GM13976 (cell line): Measurements from ENCODE around the gene TAP2.
A peak's percentile ranks its signal among the peaks of the same experiment; 100 is the strongest.

Experiments used
- DNase-seq: peaks from one replicate; pipeline ENCODE4 v3.0.0; 2012; ENCODE audit warnings: low spot score
- in situ Hi-C: fragments of 300-500 bp; cut with MboI; formaldehyde crosslinking; loops from one replicate; pipeline ENCODE4 v1.12.0; 2022; ENCODE audit warnings: low sequenced_read_pairs, mixed read lengths, inconsistent platforms; ENCODE audit not compliant: unreplicated experiment
- TF ChIP-seq, protein P1 (sequence below): IDR thresholded peaks from 2 replicates; pipeline ENCODE4 v1.5.1; 2012; ENCODE audit warnings: borderline replicate concordance, mild to moderate bottlenecking; ENCODE audit not compliant: insufficient read depth; ENCODE audit errors: extremely low read depth, missing control alignments, control extremely low read depth

Gene TAP2

DNA sequence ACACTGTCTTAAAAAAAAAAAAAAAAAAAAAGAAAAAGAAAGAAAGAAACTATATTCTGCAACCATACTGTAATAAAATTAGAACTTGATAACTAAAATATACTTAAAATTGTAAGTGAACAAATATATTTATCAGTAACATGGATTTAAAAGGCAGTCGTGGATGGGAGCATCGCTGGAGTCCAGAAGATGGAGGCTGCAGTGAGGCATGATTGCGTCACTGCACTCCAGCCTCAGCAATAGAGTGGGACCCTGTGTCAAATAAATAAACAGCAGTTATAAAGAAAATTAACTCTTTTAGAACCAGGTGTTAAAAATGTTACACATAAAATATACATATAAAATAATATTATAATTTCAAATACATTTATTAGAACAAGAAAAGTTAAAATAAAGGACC, 24.2 kb upstream of the TAP2 start:
- TF ChIP-seq, protein P1, sequence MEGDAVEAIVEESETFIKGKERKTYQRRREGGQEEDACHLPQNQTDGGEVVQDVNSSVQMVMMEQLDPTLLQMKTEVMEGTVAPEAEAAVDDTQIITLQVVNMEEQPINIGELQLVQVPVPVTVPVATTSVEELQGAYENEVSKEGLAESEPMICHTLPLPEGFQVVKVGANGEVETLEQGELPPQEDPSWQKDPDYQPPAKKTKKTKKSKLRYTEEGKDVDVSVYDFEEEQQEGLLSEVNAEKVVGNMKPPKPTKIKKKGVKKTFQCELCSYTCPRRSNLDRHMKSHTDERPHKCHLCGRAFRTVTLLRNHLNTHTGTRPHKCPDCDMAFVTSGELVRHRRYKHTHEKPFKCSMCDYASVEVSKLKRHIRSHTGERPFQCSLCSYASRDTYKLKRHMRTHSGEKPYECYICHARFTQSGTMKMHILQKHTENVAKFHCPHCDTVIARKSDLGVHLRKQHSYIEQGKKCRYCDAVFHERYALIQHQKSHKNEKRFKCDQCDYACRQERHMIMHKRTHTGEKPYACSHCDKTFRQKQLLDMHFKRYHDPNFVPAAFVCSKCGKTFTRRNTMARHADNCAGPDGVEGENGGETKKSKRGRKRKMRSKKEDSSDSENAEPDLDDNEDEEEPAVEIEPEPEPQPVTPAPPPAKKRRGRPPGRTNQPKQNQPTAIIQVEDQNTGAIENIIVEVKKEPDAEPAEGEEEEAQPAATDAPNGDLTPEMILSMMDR, result no peak
- in situ Hi-C loops, result no loop called here
- DNase-seq, result no peak

DNA sequence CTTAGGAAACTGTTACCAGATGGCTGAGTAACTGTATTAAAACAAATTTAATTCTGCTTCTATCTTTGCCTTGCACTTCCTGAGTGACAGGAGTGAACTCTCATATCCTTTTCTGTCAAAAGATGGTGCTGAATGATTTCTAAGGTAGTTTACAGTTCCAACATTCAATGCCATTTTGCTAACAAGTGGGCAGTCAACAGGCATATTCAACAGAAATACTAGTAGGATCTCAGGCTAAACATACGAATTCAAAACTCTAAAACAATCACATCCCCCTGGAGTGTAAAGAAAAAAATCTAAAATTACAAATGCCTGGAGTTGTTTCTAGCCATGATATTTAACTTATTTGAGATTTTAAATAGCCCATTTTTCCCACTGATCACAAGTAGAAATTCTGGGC, 22.1 kb upstream of the TAP2 start:
- in situ Hi-C loops, result no loop called here
- no peak for DNase-seq
- TF ChIP-seq, protein P1, result no peak

DNA sequence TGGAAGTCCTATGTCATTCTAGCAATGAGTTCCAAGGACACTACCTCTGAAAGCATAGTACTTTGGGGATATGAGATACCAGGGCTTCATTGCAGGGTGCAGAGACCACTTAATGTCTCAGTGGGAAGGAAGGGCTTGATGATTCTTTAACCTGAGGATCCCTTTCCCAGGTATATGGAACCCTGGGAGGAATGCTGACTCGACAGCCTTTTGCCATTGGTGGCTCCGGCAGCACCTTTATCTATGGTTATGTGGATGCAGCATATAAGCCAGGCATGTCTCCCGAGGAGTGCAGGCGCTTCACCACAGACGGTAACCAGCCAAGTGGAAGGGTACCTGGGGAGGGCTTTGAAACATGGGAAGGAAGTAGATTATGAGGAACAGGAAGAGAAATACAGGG, 19.7 kb upstream of the TAP2 start:
- no peak for DNase-seq
- in situ Hi-C loops, result no loop called here

DNA sequence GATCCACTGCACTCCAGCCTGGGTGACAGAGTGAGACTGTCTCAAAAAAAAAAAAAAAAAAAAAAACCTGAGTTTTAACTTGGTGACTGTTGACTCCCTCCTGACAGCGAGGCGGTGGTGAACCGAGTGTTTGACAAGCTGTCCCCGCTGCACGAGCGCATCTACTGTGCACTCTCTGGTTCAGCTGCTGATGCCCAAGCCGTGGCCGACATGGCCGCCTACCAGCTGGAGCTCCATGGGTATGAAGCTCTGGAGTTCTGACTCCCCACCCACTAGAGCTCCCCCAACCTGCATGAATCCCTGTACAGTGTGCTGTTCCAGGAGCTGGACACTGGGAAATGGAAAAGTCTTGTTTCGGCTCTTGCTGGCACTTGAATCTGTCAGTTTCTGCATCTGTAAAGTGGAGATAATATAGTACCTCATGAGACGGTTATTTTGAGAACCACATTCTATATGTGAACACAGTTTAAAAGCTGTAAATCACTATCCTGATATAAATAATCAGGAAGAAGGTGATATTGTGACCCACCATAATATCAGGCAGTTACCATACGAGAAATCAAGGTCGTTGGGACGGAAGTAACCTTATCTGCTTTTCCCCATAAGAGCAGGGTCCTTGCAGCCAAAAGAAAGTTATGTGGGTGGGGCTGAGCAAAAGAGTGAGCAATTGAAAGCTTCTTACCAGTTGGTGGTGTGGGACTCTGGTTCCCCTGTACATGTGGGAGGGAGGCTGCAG, 18.8 kb upstream of the TAP2 start:
- DNase-seq, result no peak
- in situ Hi-C loops, result no loop called here
- TF ChIP-seq, protein P1, result no peak

More for the DNA sequence above, 19.7 kb upstream of the TAP2 start:
- TF ChIP-seq, protein P1, result no peak

DNA sequence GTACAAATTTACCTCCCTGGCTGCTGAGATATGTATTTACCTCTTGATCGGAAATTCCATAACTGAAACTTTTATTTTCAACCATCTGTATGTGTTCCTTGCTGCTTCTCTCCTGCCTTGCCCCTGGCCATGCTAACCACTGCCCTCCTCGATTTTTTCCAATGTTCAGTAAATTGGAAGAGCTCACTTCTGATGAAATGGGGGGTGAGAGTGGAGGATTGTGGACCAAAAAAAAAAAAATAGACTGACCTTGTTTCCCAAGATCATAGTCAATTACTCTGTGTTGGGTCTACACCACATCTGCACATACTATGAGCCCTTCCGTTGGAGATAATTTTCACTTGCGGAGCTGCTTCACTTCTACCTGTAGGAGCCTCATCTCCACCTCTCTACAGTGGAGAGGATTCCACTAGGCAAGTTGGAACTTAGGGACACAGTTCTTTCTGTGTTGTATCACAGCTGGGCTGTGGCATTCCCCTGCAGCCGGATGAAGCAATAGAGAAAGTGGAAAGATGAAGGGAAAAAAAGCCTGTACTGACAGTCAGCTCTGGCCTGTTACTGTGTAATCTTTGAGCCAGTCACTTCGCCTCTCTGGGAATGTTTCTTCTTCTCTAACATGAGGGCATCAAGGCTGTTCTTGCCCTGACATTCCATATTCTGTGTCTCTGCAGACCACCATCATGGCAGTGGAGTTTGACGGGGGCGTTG, 17.1 kb upstream of the TAP2 start:
- in situ Hi-C loops, result no loop called here
- DNase-seq, result no peak
- TF ChIP-seq, protein P1, result no peak

DNA sequence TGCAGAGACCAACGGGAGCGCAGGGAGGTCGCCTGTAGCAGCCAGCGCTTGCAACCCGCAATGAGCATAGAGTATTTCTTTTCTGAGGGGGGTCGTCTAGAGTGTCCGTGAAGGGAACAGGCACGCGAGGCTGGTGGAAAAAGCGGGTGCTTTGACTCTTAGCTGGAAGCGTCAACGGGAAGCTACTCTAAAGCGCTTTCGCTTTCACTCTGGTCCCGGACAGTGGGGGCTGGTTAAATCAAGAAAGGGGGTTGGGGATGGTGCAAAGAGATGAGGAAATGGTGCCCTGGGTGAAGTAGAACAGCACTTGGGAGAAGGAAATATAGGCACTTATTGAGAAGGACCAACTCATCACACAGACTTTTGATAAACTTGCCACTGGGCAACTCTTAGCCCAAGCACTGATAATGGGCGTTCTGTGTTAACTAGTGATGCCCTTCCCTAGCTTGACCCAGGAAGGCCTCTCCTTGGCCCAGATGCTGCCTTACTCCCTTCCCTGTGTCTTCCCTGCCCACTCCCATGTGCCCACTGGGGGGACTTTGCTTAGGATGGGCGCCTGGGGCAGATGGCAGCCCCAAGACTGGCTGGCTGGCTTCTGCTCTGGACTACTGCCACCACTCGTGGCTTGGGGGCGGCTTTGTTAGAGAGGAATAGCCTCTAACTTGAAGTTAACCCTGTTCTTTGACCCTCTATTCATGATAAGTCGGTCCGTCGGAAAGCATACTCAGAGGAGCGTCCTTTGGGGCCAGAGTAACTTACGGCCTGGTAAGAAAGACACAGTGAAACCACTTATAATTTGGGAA, 16.0 kb upstream of the TAP2 start:
- in situ Hi-C loops, result no loop called here
- TF ChIP-seq, protein P1, result no peak
- DNase-seq, result peak; percentile 67
